Keratinocyte (primary cell): ENCODE measurements around the gene PTCSC3. TPM values are rescaled to one million over a fixed set of nuclear protein-coding genes. Genes with fewer than 3 reads are reported as not detected.

ENCODE experiments used
- DNase-seq: peaks from one replicate; pipeline ENCODE4 v3.0.0-alpha.2; 2011; ENCODE audit warnings: low read depth, missing footprints, low spot score
- FAIRE-seq: peaks from 2 replicates; lab custom pipeline; 2011; peaks lifted over from hg19 to GRCh38; lab: Jason Lieb, UNC
- H2AFZ ChIP-seq: 2 replicates; pipeline ENCODE4 v1.6.0; 2012; ENCODE audit warnings: low read length, control low read depth, inconsistent platforms; ENCODE audit not compliant: control insufficient read depth
- H3K27ac ChIP-seq: 2 replicates; pipeline ENCODE4 v1.5.1; 2011; ENCODE audit warnings: low read length; ENCODE audit not compliant: control insufficient read depth, insufficient read depth
- H3K27me3 ChIP-seq: 3 replicates; pipeline ENCODE4 v1.6.0; 2011; ENCODE audit warnings: low read length; ENCODE audit not compliant: control insufficient read depth, insufficient read depth; ENCODE audit errors: extremely low read depth
- H3K36me3 ChIP-seq, 2 experiments: 2 replicates in 1 of 2; 3 replicates in 1 of 2; pipeline ENCODE4 v1.5.1; 2011; ENCODE audit warnings: low read length in 2 of 2, mild to moderate bottlenecking in 1 of 2; ENCODE audit not compliant: control insufficient read depth in 2 of 2, insufficient read depth in 2 of 2; ENCODE audit errors: extremely low read depth in 1 of 2
- H3K4me1 ChIP-seq: 3 replicates; pipeline ENCODE4 v1.5.1; 2011; ENCODE audit warnings: low read length; ENCODE audit not compliant: control insufficient read depth, insufficient read depth; ENCODE audit errors: extremely low read depth
- H3K4me2 ChIP-seq: 3 replicates; pipeline ENCODE4 v1.6.0; 2011; ENCODE audit warnings: low read depth, low read length; ENCODE audit not compliant: control insufficient read depth, insufficient read depth; ENCODE audit errors: extremely low read depth
- H3K4me3 ChIP-seq, 3 experiments: fragments of 200-600 bp in 1 of 3; sonication (generic) in 1 of 3; 2 replicates in 2 of 3; 3 replicates in 1 of 3; pipeline ENCODE4 v1.5.1; 2011 to 2016; ENCODE audit warnings: low read length in 3 of 3, mild to moderate bottlenecking in 3 of 3, control low read depth in 2 of 3, inconsistent platforms in 1 of 3, low read depth in 1 of 3, mixed read lengths in 1 of 3, mixed run types in 1 of 3, moderate library complexity in 1 of 3; ENCODE audit not compliant: control insufficient read depth in 2 of 3, insufficient read depth in 2 of 3; ENCODE audit errors: extremely low read depth in 1 of 3
- H3K79me2 ChIP-seq: 2 replicates; pipeline ENCODE4 v1.6.0; 2012; ENCODE audit warnings: low read length; ENCODE audit not compliant: control insufficient read depth, insufficient read depth
- H3K9ac ChIP-seq: 3 replicates; pipeline ENCODE4 v1.6.0; 2011; ENCODE audit warnings: low read length; ENCODE audit not compliant: control insufficient read depth, insufficient read depth; ENCODE audit errors: extremely low read depth
- H3K9me1 ChIP-seq: 3 replicates; pipeline ENCODE4 v1.6.0; 2011; ENCODE audit warnings: low read length; ENCODE audit not compliant: control insufficient read depth, insufficient read depth; ENCODE audit errors: extremely low read depth
- H3K9me3 ChIP-seq: 2 replicates; pipeline ENCODE4 v1.5.1; 2012; ENCODE audit warnings: low read depth, low read length; ENCODE audit not compliant: control insufficient read depth
- H4K20me1 ChIP-seq: 3 replicates; pipeline ENCODE4 v1.6.0; 2011; ENCODE audit warnings: low read length; ENCODE audit not compliant: control insufficient read depth, insufficient read depth; ENCODE audit errors: extremely low read depth
- EZH2 ChIP-seq: IDR thresholded peaks from one replicate; pipeline ENCODE4 v1.6.1; 2012; ENCODE audit warnings: inconsistent platforms, mild to moderate bottlenecking, low read length, moderate library complexity
- dilution Hi-C: fragments of 300-500 bp; cut with MboI; formaldehyde crosslinking; loops from one replicate; pipeline ENCODE4 v1.7.0; 2020; ENCODE audit warnings: low sequenced_read_pairs; ENCODE audit not compliant: extremely low pct_ligation_motif_present
- polyA minus RNA-seq, 3 experiments: library from RNA; depleted of rRNA, polyadenylated mRNA; stranded (reverse); fragments of >200 nt; gene quantifications; 1 replicate in 1 of 3; 2 replicates in 1 of 3; 3 replicates in 1 of 3; pipeline ENCODE4 v1.2.3, GENCODE V29; 2011
- polyA plus RNA-seq, 5 experiments: library from polyadenylated mRNA; depleted of rRNA in 3 of 5; stranded (reverse) in 3 of 5; stranded (forward) in 1 of 5; unstranded in 1 of 5; fragments of >200 nt; gene quantifications; 1 replicate in 1 of 5; 2 replicates in 3 of 5; 3 replicates in 1 of 5; pipeline versions ENCODE4 v1.2.1 to v1.2.3, GENCODE V29; 2011 to 2012; ENCODE audit warnings: missing spikeins in 2 of 5, low read depth in 1 of 5, low replicate concordance in 1 of 5
- TF ChIP-seq, protein P1 (sequence below), 3 experiments: IDR thresholded peaks in 1 of 3; conservative IDR thresholded peaks in 1 of 3; optimal IDR thresholded peaks in 1 of 3; 2 replicates in 2 of 3; 3 replicates in 1 of 3; pipeline versions ENCODE3 to v1.5.1; 2011; ENCODE audit warnings: low read length in 3 of 3, mild to moderate bottlenecking in 3 of 3, moderate library complexity in 2 of 3, control low read depth in 1 of 3, inconsistent platforms in 1 of 3; ENCODE audit not compliant: insufficient read depth in 2 of 3; ENCODE audit errors: extremely low read depth in 1 of 3

Gene PTCSC3
- not detected in 3 replicates for polyA plus RNA-seq
- not detected for polyA plus RNA-seq (2011; ENCODE audit: low read depth)
- not detected in 2 replicates for polyA plus RNA-seq (2011; cell fraction: cytosol; rRNA removed)
- polyA plus RNA-seq (2011; cell fraction: nucleus; rRNA removed), result not detected in 2 replicates
- polyA plus RNA-seq (2012; ENCODE audit: low replicate concordance), result not detected in 2 replicates
- not detected in 3 replicates for polyA minus RNA-seq
- polyA minus RNA-seq (2011; cell fraction: cytosol; rRNA and poly(A)+ RNA removed), result not detected
- not detected in 2 replicates for polyA minus RNA-seq (2011; cell fraction: nucleus; rRNA and poly(A)+ RNA removed)

DNA sequence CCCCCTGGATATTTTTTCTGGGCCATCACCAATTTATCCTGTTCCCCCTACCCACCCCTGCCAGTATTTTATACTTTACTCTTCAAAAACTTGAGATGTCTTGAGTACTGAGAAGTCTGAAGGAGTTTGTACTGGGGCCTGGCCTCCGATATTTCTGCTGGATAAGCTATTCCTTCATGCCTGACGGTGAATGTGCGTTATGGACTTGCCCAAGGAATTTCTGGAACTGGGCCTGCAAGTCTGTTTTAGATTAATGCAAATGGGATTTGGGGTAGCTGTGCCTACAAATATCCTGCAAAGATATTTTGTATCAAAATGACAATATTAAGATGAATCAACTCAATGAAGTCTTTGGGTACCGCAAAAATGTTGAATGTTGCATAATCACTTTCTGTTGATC lies at the start of gene PTCSC3:
Gene PTCSC3, minus strand, starts transcription at position 199 of the 400 bp plus-strand sequence.
- Histone ChIP-seq H3K79me2 (no peaks in the 10 kb centered on the region), H3K4me3 (no peak within 1 kb of the TSS), H3K4me1 (no peaks in the 10 kb centered on the region), H3K27ac (no peak within 1 kb of the TSS), H3K4me2 (no peak within 1 kb of the TSS), H3K9ac (no peak within 1 kb of the TSS), H3K9me1 (no peaks in the 10 kb centered on the region), H3K36me3 (no peaks in the 10 kb centered on the region), H3K27me3 (peaks cover 3% of the 10 kb centered on the region), H4K20me1 (no peaks in the 10 kb centered on the region), H2AFZ (no peak within 1 kb of the TSS), H3K9me3 (no peaks in the 10 kb centered on the region)
- FAIRE-seq, result no peak
- no peak for DNase-seq
- TF ChIP-seq EZH2, result no peak
- TF ChIP-seq, protein P1, sequence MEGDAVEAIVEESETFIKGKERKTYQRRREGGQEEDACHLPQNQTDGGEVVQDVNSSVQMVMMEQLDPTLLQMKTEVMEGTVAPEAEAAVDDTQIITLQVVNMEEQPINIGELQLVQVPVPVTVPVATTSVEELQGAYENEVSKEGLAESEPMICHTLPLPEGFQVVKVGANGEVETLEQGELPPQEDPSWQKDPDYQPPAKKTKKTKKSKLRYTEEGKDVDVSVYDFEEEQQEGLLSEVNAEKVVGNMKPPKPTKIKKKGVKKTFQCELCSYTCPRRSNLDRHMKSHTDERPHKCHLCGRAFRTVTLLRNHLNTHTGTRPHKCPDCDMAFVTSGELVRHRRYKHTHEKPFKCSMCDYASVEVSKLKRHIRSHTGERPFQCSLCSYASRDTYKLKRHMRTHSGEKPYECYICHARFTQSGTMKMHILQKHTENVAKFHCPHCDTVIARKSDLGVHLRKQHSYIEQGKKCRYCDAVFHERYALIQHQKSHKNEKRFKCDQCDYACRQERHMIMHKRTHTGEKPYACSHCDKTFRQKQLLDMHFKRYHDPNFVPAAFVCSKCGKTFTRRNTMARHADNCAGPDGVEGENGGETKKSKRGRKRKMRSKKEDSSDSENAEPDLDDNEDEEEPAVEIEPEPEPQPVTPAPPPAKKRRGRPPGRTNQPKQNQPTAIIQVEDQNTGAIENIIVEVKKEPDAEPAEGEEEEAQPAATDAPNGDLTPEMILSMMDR (optimal IDR thresholded peaks at IDR 0.05 in 1 of 3, IDR thresholded peaks at IDR 0.05 in 1 of 3, conservative IDR thresholded peaks at IDR 0.05 in 1 of 3; ENCODE audit: extremely low read depth in 1 of 3, insufficient read depth in 2 of 3, low read length in 3 of 3), result no peak
- dilution Hi-C loops, result no loop called here

DNA sequence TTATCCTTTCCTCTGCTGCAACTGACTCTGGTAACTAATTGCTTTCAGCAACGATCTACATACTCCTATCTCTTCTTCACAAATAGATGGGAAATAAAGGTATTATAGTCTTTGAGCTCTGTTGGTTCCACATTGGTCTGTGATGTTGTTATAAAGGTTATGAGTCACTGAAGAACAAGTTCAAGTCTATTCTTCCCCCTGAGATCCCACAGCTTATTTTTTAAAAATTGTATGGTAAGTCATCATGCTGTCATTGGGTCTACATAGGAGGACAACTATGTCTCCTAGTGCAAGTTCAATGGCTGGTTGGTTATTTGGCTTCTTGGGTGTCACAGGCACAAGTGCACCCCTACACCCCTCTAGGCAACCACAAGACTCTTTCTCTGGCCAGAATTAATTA lies 49.6 kb upstream of the PTCSC3 start:
- Histone ChIP-seq H3K9ac (no peak overlapping the region), H2AFZ (no peak overlapping the region), H3K9me1 (no peaks in the 10 kb centered on the region), H4K20me1 (no peaks in the 10 kb centered on the region), H3K4me3 (no peak overlapping the region), H3K9me3 (no peaks in the 10 kb centered on the region), H3K79me2 (no peaks in the 10 kb centered on the region), H3K4me2 (no peak overlapping the region), H3K36me3 (no peaks in the 10 kb centered on the region), H3K4me1 (peaks cover 10% of the 10 kb centered on the region), H3K27ac (no peak overlapping the region), H3K27me3 (no peaks in the 10 kb centered on the region)
- DNase-seq (no peak), FAIRE-seq (no peak)
- TF ChIP-seq, protein P1 (optimal IDR thresholded peaks at IDR 0.05 in 1 of 3, IDR thresholded peaks at IDR 0.05 in 1 of 3, conservative IDR thresholded peaks at IDR 0.05 in 1 of 3; ENCODE audit: extremely low read depth in 1 of 3, insufficient read depth in 2 of 3, low read length in 3 of 3), result no peak
- no peak for TF ChIP-seq EZH2
- dilution Hi-C loops, result no loop called here
